GM18868 (cell line): ENCODE measurements around the gene RELL1.

ENCODE experiments used
- ATAC-seq: cut with Tn5 transposase; IDR thresholded peaks from one replicate; pipeline ENCODE4 v1.9.1; 2021; ENCODE audit warnings: mild to moderate bottlenecking, moderate library complexity; ENCODE audit not compliant: unreplicated experiment

Gene RELL1

GRCh38 chr4:37603711-37604110, 82.5 kb downstream of the RELL1 start:
- ATAC-seq: no peak

- peak; percentile 72 for ATAC-seq
These were observed 83.1 kb downstream of the RELL1 start for GRCh38 chr4:37603070-37603468.

DNA sequence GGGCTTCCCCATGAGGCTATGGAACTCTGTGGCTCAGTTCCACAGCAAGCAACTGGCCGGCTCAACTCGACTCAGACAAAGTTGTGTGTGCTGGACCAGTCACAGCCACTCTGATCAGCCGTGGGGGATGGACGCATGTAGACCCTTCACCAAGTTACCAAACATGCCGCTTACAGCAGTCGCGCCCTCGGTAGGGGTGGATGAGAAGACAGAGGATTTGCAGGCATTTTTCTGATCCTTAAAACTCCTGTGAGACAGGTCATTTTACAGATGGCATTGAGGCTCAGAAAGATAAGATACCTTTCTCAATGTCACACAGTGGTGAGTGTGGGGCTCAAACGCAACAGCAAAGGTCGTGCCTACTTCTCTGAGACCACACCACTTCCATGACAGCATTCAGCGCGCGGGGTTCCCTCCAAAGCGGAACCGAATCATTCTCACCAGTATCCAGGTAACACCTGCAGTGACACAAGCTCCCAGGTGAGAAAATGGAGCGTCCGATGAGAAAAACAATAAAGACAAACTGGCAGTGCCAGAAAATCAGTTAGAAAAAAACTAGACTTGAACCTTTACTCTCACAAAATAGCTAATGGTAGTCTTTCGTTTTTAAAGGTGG, 83.6 kb downstream of the RELL1 start:
- ATAC-seq: no peak

DNA sequence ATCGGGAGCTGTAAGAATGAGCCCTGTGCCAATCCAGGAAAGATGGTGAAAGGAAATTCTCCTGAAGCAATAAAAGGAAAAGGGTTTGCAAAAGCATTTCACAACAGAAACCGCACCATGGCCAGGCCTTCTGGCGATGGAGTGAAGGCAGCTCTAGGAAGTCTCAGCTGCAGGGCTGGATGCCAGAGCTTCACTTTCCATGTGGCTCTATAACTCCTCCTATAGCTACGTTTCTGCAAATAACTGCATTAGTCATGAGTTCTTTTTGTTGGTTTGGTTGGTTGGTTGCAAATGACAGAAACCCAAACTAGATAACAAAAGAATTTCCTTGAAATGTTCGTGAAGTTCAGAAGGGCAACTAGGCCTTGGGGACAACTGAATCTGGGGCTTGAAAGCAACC, 84.6 kb downstream of the RELL1 start:
- ATAC-seq: no peak

- no peak for ATAC-seq
These were observed 86.9 kb downstream of the RELL1 start for GRCh38 chr4:37599092-37599790.

DNA sequence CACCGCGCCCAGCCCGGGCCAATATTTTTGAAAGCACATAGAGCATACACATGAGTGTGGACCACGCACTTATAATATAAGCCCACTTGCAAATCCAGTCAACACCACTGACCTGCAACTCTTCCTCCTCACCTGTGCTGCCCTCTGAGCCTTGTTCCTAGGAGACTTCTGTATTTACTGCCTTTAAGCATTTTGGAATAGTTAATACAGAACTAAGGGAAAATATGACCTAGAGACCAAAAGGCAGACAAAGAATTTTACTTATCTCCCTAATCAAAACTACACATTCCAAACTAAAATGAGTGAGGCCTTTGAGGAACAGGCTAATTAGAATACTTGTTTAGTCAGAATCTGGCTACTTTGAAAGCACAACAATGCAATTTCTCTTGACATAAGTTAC, 89.1 kb downstream of the RELL1 start:
- ATAC-seq: no peak

GRCh38 chr4:37595875-37596680, 90.1 kb downstream of the RELL1 start:
- no peak for ATAC-seq

GRCh38 chr4:37594099-37594498, 92.1 kb downstream of the RELL1 start:
- no peak for ATAC-seq

- no peak for ATAC-seq
These were observed 94.8 kb downstream of the RELL1 start for GRCh38 chr4:37591349-37591748.

DNA sequence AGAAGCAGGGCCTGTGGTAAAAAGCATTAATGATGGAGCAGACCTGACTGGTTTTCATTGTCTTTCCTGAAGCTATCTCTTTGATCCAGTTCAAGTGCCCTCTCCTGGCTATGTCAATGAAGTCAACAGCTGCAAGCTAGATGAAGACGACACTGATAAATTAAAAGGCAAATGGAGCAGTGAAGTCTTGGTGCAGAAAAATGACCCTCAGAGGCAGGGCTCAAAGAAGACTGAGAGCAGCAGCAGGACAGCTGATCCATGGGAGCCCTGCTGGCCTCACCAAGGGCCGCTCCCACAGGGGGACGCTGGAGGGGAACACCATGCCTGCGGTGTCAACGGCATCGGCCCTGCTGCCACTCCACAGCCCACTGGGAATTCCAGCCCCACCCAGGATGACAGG, 96.2 kb downstream of the RELL1 start:
- ATAC-seq: no peak

- ATAC-seq: no peak
These were observed 98.0 kb downstream of the RELL1 start for GRCh38 chr4:37588150-37588549.

DNA sequence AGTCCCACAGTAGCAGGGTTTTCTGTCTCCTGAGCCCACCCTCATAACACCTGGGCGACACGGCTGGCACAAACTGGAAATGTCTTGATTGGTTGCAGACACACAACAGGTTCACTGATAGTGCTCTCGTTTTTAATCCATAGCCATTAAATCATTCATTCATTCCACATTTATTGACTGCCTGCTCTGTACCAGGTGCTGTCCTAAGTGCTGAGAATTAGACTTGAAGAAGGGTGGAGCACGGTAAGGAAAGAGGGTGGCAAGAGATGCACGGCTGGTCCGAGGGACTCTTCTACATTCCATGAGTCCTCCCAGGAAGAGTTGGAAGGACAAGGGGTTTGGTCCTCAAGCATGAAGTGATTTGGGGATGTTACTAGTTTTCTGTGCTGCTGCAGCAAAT, 100.0 kb downstream of the RELL1 start:
- no peak for ATAC-seq

DNA sequence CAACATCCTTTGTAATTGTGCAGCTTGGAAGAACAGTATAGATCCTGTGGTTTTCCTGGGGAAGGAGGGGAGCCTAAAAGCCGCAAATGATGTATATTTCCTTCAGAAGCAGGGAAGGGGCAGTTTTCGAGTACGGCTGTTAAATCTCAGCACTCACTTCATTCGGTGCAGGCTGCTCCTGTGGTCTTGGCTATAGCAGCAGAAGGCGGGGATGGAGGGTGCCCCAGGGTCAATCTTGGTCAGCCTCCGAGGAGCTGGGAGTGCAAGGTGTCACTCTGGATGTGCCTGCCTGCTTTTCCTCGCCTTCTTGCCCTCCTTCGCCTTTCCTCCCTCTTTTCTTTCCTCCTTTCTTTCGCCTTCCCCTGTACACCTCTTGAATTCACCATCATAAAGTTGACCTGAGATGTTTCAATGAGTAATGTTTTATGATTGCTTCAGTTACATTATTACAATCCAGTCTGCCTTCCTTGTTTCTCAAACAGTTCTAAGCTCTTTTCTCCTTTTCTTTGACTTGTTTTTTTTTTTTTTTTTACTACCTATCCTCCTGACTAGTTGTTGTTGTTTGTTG, 101.6 kb downstream of the RELL1 start:
- ATAC-seq: no peak

DNA sequence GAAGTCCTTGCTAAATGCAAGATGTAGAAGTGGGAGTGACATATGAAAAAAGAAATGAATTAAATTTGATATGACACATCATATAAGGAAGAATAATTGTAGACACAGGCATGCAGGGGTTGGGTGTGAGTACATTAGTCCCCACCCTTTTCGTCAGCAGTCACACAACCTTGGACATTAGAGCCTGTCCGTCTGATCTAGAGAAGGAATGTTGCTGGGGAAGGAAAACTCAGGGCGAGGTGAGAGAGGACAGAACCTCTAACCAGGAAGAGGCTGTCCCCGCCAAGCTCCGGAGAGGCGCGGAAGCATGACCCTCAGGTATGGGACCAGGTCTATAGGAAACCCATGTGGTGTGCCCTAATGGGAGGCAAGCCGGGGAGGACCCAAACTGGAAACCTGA, 102.1 kb downstream of the RELL1 start:
- ATAC-seq: no peak

DNA sequence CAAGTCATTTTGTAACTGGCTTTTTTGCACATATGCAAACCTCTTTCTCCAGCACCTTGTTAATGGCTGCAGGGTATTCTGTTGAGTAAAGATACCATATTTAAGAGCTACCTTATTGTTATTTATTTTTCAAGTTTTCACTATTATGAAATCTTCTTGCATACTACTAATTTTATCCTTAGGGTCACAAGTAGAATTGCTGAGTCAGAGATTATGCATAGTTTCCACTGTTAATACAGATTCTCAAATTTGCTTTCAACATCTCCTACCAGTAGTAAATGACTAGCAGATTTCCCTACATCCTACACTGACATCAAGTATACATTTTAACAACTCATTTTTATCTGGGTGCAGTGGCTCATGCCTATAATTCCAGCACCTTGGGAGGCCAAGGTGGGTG, 112.6 kb downstream of the RELL1 start:
- no peak for ATAC-seq

- ATAC-seq: no peak
These were observed 117.7 kb downstream of the RELL1 start for GRCh38 chr4:37568489-37568888.

DNA sequence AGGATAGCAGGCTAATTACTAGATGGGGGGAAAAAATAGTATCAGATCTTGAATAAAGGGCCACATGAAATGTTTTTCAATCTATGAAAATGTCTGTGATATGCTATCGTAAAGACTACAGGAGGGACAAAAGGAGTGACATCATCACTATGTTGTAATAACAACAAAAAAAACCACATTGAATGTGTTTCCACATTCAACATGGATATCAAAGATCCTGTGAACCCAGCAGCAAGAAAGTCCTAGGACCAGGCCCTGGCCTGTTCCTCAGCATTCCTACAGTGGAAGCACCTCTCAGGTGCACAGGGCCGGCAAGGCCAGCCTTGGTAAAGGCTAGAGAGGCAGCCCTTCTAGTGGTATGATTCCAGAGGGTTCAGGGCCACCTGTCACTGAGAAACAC, 118.3 kb downstream of the RELL1 start:
- ATAC-seq: no peak

DNA sequence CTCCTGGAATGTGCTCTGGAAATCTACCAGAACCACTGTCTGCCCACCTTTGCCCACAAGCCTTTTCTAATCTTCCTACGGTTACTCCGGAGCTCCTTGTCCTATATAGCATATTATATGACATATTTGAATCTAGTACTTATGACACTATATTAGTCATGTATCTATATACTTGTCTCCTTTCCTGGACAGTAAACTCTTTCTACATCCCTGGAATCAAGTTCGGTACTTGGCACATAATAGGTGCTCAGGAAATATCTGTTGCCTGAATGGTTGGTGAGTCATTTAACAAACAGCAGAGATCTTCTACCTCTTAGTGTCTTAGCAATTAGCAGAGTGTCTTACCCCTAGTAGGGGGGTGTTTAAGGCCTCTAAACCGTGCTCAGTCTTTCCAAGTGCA, 123.6 kb downstream of the RELL1 start:
- no peak for ATAC-seq

GRCh38 chr4:37561803-37562207, 124.4 kb downstream of the RELL1 start:
- ATAC-seq: peak; percentile 70

DNA sequence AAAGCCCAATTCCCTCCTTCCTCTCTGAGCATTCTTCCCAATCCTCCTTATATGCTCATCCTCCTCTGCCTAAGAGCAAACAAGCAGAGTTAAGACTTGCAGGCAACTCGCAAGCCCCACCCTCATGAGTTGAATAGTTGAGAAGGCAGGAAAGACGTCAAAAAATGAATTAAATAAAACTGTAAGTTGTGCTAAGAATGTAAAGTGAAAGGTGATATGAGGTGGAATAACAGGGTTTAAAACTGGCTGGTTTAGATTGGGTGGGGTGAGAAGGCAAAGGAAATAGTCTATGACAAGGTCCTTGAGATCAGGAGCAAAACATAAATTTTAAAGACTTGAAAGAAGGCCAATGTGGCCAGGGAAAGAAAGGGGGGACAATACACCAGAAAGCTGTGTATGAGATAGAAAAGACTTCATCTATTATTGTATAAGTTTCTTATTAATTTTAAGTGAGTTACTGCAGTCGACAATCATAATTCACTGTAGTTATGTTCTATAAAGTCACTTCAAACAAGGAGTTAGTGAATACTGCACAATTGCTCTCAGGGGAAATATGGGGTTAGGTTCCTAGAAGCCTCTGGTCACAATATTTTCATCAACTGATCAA, 124.9 kb downstream of the RELL1 start:
- no peak for ATAC-seq
